Measurements from ENCODE around the gene NEK8. TPM values are rescaled to one million over a fixed set of nuclear protein-coding genes. Genes with fewer than 3 reads are reported as not detected.

Gene NEK8
- total RNA-seq, 1 donor from 2014 or later: 3.2 TPM

DNA sequence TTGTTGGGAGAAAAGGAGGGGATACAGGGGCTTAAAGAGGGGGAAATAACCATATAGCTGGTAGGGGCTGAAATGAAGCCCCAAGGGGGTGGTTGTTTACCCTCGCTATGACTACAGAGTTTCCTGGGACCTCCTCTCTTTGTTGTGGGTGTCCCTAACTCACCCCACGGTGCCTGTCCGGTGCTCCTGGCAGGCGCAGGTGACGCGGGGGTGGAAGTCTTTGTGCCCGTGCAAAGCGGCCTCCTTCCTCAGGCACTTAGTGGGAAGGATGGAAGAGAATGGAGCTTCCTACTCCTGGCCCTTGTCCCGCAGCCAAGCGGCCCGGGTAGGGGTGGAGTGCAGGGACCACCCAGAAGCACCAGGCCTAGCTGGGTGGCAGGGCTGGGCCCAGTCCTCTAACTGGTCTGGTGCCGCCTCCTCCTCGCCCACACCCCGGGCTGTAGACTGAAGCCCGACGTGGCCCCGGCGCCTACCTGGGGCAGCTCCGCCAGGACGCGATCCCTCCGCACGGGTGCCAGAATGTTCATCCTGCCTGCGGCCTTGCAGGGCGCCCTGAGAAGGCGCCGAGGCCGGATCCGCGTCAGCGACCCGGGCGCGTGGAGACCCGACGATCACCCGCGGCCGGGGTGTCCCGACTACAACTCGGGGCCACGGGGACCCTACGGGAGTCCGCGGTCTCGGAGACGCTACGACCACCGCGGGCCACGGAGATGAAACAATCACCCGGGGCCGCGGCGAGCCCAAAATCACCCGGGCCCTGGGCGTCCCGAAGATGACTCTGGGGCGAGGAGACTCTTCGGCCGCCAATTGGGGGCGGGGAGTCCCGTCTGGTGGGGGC, 11.6 kb upstream of the NEK8 start:
- Histone ChIP-seq H3K27ac (peak overlapping the region; percentile 98), H3K36me3 (peaks cover 11 to 34% of the 10 kb centered on the region in 2 donors), H3K4me3 (peak overlapping the region; percentile 82 to 85), H3K27me3 (no peaks in the 10 kb centered on the region), H3K4me1 (peaks cover 11 to 43% of the 10 kb centered on the region in 2 donors), H3K9me3 (no peaks in the 10 kb centered on the region)
- peak in 1 of 2 donors; percentile 73 for DNase-seq (ENCODE audit: low spot score in 2 of 2)
- intact Hi-C loops (cut with DNase I): loop anchor here (5.0 kb wide), 1 partner anchor 310 kb away; the partner anchor contains the start of gene SLC46A1
- TF ChIP-seq, protein P1, sequence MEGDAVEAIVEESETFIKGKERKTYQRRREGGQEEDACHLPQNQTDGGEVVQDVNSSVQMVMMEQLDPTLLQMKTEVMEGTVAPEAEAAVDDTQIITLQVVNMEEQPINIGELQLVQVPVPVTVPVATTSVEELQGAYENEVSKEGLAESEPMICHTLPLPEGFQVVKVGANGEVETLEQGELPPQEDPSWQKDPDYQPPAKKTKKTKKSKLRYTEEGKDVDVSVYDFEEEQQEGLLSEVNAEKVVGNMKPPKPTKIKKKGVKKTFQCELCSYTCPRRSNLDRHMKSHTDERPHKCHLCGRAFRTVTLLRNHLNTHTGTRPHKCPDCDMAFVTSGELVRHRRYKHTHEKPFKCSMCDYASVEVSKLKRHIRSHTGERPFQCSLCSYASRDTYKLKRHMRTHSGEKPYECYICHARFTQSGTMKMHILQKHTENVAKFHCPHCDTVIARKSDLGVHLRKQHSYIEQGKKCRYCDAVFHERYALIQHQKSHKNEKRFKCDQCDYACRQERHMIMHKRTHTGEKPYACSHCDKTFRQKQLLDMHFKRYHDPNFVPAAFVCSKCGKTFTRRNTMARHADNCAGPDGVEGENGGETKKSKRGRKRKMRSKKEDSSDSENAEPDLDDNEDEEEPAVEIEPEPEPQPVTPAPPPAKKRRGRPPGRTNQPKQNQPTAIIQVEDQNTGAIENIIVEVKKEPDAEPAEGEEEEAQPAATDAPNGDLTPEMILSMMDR (IDR thresholded peaks at IDR 0.05): no peak

- peak within 1 kb of the TSS; percentile 98 for H3K27ac ChIP-seq
- H3K4me1 ChIP-seq: peaks cover 11 to 40% of the 10 kb centered on the region in 2 donors
- no peaks in the 10 kb centered on the region for H3K27me3 ChIP-seq
- H3K36me3 ChIP-seq: peaks cover 17 to 42% of the 10 kb centered on the region in 2 donors
- DNase-seq (ENCODE audit: low spot score in 2 of 2): peak; percentile 36 to 92
- TF ChIP-seq, protein P1 (IDR thresholded peaks at IDR 0.05): peak in 2 of 3 experiments; percentile 27 to 52
- no peaks in the 10 kb centered on the region for H3K9me3 ChIP-seq
- H3K4me3 ChIP-seq: peak within 1 kb of the TSS; percentile 82 to 85
- intact Hi-C loops (cut with DNase I): loop anchor here (2.0 to 5.0 kb wide), 3 partner anchors 73 to 310 kb away; partner anchors contain the start of genes BLTP2, PHF12 and SLC46A1
Observed at GRCh38 chr17:28717578-28718332, 10.8 kb upstream of the NEK8 start, which contains the start of gene RAB34. RAB34 (minus strand) TSS chr17:28717868; CDS start chr17:28717266, 602 bp downstream.

- peaks cover 11 to 40% of the 10 kb centered on the region in 2 donors for H3K4me1 ChIP-seq
- no peak for DNase-seq (ENCODE audit: low spot score in 2 of 2)
- H3K4me3 ChIP-seq: peak overlapping the region; percentile 82 to 85
- intact Hi-C loops (cut with DNase I): loop anchor here (2.0 to 5.0 kb wide), 3 partner anchors 74 to 311 kb away; partner anchors contain the start of genes BLTP2, PHF12 and SLC46A1
- peak overlapping the region; percentile 98 for H3K27ac ChIP-seq
- H3K36me3 ChIP-seq: peaks cover 25 to 46% of the 10 kb centered on the region in 2 donors
- H3K9me3 ChIP-seq: no peaks in the 10 kb centered on the region
- H3K27me3 ChIP-seq: no peaks in the 10 kb centered on the region
- TF ChIP-seq, protein P1 (IDR thresholded peaks at IDR 0.05): no peak
Observed at GRCh38 chr17:28718333-28719020, 10.1 kb upstream of the NEK8 start.

GRCh38 chr17:28719021-28719433, 9.6 kb upstream of the NEK8 start:
- intact Hi-C loops (cut with DNase I): loop anchor here (2.0 to 5.0 kb wide), 3 partner anchors 74 to 312 kb away; partner anchors contain the start of genes BLTP2, PHF12 and SLC46A1
- H3K4me3 ChIP-seq: peak overlapping the region; percentile 82 to 85

More at GRCh38 chr17:28719021-28719433, 9.6 kb upstream of the NEK8 start:
- TF ChIP-seq, protein P1 (IDR thresholded peaks at IDR 0.05): no peak
- no peak for DNase-seq (ENCODE audit: low spot score in 2 of 2)
- H3K27me3 ChIP-seq: no peaks in the 10 kb centered on the region
- peaks cover 11 to 40% of the 10 kb centered on the region in 2 donors for H3K4me1 ChIP-seq
- peaks cover 30 to 47% of the 10 kb centered on the region in 2 donors for H3K36me3 ChIP-seq
- H3K27ac ChIP-seq: peak overlapping the region; percentile 98
- H3K9me3 ChIP-seq: no peaks in the 10 kb centered on the region

All from ascending aorta (tissue), 2 donors.